Measurements from ENCODE around the gene ETV6. TPM values are rescaled to one million over a fixed set of nuclear protein-coding genes. Genes with fewer than 3 reads are reported as not detected.

ETV6 gene
- total RNA-seq, 3 donors from 2014 or later, result 17.8 to 58.7 (median 45.2) TPM

DNA sequence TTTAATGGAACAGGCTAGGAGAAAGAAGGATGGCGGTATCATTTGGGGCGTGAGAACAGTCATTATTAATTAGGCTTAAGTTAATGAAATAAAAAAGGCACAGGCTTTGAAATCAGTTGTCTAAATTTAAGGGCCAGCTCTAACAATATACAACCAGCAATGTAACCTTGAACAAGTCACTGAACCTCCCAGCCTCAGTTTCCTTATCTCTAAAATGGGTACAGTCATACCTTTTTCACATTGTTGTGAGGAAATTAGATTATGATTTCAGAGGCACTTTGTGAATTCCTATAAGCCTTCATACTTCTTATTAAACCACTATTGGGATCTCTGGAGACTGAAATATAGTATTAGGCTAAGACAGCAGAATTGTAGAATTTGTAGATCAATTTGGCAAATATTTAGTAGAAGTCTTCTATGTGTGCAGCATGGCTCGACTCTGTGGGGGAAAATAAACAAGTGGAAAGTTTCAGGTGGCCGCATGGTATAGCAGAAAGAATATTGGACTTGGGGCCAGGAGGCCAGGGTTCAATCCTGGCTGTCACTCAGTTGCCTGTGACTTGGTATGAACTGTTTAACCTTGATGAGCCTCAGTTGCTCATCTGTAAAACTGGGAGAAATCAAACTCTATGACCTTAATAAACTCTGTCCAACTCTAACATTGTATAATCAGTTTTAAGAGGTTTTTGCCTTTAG is 117.7 kb downstream of the ETV6 start:
- TF ChIP-seq, protein P1, sequence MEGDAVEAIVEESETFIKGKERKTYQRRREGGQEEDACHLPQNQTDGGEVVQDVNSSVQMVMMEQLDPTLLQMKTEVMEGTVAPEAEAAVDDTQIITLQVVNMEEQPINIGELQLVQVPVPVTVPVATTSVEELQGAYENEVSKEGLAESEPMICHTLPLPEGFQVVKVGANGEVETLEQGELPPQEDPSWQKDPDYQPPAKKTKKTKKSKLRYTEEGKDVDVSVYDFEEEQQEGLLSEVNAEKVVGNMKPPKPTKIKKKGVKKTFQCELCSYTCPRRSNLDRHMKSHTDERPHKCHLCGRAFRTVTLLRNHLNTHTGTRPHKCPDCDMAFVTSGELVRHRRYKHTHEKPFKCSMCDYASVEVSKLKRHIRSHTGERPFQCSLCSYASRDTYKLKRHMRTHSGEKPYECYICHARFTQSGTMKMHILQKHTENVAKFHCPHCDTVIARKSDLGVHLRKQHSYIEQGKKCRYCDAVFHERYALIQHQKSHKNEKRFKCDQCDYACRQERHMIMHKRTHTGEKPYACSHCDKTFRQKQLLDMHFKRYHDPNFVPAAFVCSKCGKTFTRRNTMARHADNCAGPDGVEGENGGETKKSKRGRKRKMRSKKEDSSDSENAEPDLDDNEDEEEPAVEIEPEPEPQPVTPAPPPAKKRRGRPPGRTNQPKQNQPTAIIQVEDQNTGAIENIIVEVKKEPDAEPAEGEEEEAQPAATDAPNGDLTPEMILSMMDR (IDR thresholded peaks at IDR 0.05), result no peak
- TF ChIP-seq POLR2AphosphoS5 (IDR thresholded peaks at IDR 0.05) (no peak), POLR2A (IDR thresholded peaks at IDR 0.05) (no peak)
- Histone ChIP-seq H3K4me3 (no peak overlapping the region), H3K36me3 (no peaks in the 10 kb centered on the region), H3K27me3 (no peaks in the 10 kb centered on the region), H3K9me3 (no peaks in the 10 kb centered on the region), H3K4me1 (peaks cover 0 to 16% of the 10 kb centered on the region in 2 donors), H3K27ac (peak overlapping the region; percentile 78 to 88)
- DNase-seq (ENCODE audit: low spot score in 2 of 2), result no peak
- intact Hi-C loops (cut with DNase I; ENCODE audit: low total_unique reads), result no loop called here

DNA sequence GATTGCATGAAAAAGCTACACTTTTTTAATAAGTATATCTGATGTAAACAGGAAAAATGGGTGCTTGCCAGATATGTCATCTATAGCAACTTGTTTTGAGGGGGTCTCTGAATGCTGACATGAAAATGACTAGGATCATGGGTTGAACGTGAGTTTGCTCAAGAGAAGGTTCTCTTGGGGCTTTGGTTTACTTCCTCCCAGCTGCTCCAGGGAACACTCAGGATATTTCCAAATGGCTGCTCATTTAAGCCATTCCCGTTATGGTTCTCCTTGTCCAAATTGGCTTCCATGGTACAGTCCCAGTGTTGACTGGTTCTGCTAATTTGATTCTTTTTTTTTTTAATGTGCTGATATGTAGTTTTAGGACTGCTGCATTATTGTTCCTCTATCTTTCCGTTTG is 118.3 kb downstream of the ETV6 start:
- H3K36me3 ChIP-seq, result no peaks in the 10 kb centered on the region
- intact Hi-C loops (cut with DNase I; ENCODE audit: low total_unique reads), result no loop called here
- peaks cover 0 to 9% of the 10 kb centered on the region in 2 donors for H3K4me1 ChIP-seq
- no peak for DNase-seq (ENCODE audit: low spot score in 2 of 2)
- H3K27me3 ChIP-seq, result no peaks in the 10 kb centered on the region
- no peaks in the 10 kb centered on the region for H3K9me3 ChIP-seq
- TF ChIP-seq, protein P1 (IDR thresholded peaks at IDR 0.05), result no peak
- no peak overlapping the region for H3K4me3 ChIP-seq
- peak overlapping the region in 1 of 2 donors; percentile 78 for H3K27ac ChIP-seq

DNA sequence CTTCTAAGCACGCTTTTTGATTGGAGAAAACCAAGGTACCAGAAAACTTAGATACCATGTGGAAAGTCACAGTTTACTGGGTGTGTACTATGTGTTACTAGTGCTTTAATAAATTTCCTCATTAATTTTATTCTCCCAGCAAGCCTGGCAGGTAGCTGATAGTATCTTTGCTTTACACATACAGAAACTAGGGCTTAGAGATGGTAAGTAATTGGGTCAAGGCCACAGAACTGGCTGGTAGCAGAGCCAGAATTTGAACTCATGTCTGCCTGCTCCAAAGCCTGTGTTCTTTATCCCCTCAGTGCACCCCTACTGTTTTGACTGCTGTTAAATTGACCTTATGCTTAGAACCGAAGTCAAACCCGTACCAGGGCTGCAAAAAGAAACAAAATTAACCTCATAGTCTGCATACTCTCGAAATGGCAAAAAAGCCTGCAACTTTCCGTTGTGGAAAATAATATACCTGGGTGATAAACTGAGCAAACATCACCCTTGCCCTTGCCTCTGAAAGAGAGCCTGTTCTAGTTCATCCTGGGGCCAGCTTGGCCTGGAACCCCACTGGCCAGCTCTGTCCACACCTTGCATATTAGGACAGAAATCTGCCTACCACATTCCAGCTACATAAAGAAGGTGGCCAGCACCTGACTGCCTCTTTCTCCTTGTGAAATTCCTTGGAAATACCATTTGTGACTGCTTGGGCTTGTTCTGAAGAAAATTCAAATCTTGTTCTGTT is 118.9 kb downstream of the ETV6 start:
- Histone ChIP-seq H3K9me3 (no peaks in the 10 kb centered on the region), H3K4me3 (no peak overlapping the region), H3K27me3 (no peaks in the 10 kb centered on the region), H3K36me3 (no peaks in the 10 kb centered on the region), H3K4me1 (peaks cover 0 to 7% of the 10 kb centered on the region in 2 donors), H3K27ac (peak overlapping the region; percentile 53 to 78)
- no peak for TF ChIP-seq POLR2AphosphoS5 (IDR thresholded peaks at IDR 0.05)
- no peak for TF ChIP-seq POLR2A (IDR thresholded peaks at IDR 0.05)
- TF ChIP-seq, protein P1 (IDR thresholded peaks at IDR 0.05), result no peak
- intact Hi-C loops (cut with DNase I; ENCODE audit: low total_unique reads), result no loop called here
- no peak for DNase-seq (ENCODE audit: low spot score in 2 of 2)

DNA sequence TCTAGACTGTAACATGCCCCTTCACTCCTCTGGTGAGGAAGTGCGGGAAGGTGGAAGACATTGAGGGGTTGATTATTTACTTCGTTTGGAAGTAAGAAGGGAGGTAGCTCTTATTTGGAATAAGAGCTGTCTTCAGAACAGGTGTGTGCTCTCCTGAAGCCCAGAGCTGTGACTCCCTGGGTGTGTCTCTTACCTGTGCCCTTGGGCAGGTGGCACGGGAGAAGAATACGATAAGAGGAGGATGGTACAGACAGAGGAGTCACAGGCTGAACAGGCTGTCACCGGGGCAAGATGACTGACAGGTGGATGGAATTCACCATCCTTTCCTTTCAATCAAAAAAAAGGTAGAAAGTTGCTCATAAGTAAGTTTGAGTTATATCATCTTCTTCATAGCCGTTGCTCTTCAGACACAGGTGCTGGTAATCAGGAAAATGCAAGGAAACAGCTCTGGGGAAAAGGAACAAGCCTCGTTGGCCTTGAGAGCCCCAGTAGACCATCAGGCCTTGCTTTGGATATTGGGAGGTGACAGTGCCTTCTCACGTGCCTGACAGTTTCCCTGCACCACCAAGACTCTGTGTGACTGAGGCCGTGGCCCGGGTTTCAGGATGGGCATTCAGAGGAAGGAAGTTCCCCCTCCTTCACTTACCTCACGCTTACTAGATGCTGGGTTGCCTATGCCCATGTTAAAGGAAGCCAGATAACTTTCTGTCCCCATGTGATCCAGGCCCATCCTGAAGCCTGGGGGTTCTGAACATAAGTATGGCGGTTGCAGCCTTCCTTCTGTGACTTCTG is 120.4 kb downstream of the ETV6 start:
- DNase-seq (ENCODE audit: low spot score in 2 of 2), result no peak
- Histone ChIP-seq H3K36me3 (no peaks in the 10 kb centered on the region), H3K4me1 (peaks cover 0 to 7% of the 10 kb centered on the region in 2 donors), H3K27ac (peak overlapping the region in 1 of 2 donors; percentile 29), H3K27me3 (no peaks in the 10 kb centered on the region), H3K4me3 (no peak overlapping the region), H3K9me3 (no peaks in the 10 kb centered on the region)
- intact Hi-C loops (cut with DNase I; ENCODE audit: low total_unique reads), result no loop called here
- TF ChIP-seq POLR2A (IDR thresholded peaks at IDR 0.05), result no peak
- TF ChIP-seq POLR2AphosphoS5 (IDR thresholded peaks at IDR 0.05), result no peak
- TF ChIP-seq, protein P1 (IDR thresholded peaks at IDR 0.05), result no peak
